Umbilical cord (tissue), 2 donors: ENCODE measurements around the gene PTDSS2. TPM values are rescaled to one million over a fixed set of nuclear protein-coding genes. Genes with fewer than 3 reads are reported as not detected.
"Not testable (repeated sequence)": the region's sequence is repeated elsewhere in the genome, so short reads cannot be mapped to it uniquely, and the experiment has no call there.

Experiments used
- DNase-seq: peaks from one replicate; pipeline ENCODE4 v3.0.0-alpha.2; 2015; ENCODE audit warnings: low spot score
- total RNA-seq: library from RNA; depleted of rRNA; stranded (reverse); fragments of >200 nt; gene quantifications from one replicate; pipeline ENCODE4 v1.2.3, GENCODE V29; 2014; ENCODE audit warnings: low replicate concordance; ENCODE audit not compliant: insufficient read depth

Gene PTDSS2
- total RNA-seq, 1 donor from 2014 or later: 73.4 TPM

DNA sequence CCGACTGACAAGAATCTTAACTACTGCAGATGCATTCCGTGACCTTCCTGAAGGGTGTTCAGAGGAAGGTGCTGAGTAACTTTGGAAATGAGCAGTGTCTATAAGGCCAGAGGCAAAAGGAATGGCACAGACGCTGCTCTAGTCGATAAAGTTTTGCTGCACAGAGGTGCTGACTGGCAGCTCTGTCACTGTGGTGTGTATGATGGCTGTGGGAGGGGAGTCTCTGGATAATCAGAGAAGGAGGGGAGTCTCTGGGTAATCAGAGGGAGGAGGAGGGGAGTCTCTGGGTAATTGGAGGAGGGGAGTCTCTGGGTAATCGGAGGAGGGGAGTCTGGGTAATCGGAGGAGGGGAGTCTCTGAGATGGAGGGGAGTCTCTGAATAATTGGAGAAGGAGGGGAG is 18.4 kb downstream of the PTDSS2 start:
- DNase-seq: no peak

DNA sequence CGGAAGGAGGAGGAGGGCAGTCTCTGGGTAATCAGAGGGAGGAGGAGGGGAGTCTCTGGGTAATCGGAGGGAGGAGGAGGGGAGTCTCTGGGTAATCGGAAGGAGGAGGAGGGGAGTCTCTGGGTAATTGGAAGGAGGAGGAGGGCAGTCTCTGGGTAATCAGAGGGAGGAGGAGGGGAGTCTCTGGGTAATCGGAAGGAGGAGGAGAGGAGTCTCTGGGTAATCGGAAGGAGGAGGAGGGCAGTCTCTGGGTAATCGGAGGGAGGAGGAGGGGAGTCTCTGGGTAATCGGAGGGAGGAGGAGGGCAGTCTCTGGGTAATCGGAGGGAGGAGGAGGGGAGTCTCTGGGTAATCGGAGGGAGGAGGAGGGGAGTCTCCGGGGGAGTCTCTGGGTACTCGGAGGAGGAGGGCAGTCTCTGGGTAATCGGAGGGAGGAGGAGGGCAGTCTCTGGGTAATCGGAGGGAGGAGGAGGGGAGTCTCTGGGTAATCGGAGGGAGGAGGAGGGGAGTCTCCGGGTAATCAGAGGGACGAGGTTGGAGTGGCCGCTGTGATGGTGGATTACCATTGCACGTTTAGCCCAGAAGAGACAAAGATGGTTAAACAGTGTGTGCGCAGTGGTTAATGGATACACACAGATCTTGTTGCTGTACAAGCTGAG is 19.1 kb downstream of the PTDSS2 start:
- not testable (repeated sequence) for DNase-seq

- DNase-seq: peak; percentile 80
Measured at GRCh38 chr11:469684-470560, 19.8 kb downstream of the PTDSS2 start.

GRCh38 chr11:471468-472145 is 21.5 kb downstream of the PTDSS2 start:
- no peak for DNase-seq

DNA sequence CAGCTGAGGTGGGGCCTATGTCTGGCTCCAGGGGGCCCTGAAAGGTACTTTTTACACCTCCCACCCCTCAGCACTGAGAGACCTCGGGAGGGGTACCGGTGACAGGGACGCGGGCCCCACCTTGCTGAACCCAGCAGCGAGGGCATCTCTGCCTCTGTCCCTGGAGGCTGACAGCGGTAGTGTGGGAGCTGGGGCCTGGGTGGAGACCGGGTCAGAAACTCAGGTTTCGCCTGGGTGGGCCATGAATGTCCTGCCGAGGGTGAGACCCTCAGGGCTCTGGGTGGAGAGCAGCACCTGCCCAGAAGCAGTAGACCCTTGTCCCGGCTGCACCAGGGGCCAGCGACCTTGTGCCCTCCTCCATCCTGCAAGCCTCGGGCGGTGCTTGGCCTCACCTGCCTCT is 22.2 kb downstream of the PTDSS2 start:
- no peak for DNase-seq

- no peak for DNase-seq
Measured at GRCh38 chr11:472816-473215, 22.7 kb downstream of the PTDSS2 start.

GRCh38 chr11:473415-473814 is 23.3 kb downstream of the PTDSS2 start:
- DNase-seq: no peak

GRCh38 chr11:473962-474785 is 24.1 kb downstream of the PTDSS2 start:
- DNase-seq: no peak

DNA sequence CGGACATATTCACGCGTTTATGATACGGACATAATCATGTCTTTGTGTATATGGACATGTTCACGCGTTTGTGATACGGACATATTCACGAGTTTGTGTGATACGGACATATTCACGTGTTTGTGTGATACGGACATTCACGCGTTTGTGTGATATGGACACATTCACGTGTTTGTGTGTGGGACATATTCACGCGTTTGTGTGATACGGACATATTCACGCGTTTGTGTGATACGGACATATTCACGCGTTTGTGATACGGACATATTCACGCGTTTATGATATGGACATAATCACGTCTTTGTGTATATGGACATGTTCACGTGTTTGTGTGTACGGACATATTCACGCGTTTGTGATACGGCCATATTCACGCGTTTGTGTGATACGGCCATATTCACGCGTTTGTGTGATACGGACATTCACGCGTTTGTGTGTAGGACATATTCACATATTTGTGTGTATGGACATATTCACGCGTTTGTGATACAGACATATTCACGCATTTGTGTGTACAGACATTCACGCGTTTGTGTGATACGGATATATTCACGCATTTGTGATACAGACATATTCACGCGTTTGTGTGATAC is 24.9 kb downstream of the PTDSS2 start:
- no peak for DNase-seq

- no peak for DNase-seq
Measured at GRCh38 chr11:475941-476340, 25.9 kb downstream of the PTDSS2 start.

DNA sequence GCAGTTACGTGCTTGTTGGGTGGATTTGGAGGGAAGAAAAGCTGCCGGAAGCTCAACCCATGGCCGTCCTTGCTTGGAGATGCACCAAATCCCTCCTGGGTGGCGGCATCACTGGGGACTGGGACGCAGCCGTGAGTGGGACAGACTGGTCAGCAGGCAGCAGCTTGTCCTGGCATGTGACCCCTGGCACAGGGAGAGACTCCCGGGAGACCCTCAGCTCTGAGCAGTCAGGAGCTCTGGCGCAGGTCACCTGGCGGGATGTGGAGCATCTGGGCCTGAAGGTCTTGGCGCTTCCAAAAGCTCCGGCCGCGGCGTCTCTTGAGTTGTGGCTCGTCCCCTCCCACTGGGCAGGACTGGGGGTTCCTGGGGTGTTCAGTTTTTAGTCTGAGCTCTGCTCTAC is 26.3 kb downstream of the PTDSS2 start:
- no peak for DNase-seq

GRCh38 chr11:477052-477715 is 27.1 kb downstream of the PTDSS2 start:
- no peak for DNase-seq

DNA sequence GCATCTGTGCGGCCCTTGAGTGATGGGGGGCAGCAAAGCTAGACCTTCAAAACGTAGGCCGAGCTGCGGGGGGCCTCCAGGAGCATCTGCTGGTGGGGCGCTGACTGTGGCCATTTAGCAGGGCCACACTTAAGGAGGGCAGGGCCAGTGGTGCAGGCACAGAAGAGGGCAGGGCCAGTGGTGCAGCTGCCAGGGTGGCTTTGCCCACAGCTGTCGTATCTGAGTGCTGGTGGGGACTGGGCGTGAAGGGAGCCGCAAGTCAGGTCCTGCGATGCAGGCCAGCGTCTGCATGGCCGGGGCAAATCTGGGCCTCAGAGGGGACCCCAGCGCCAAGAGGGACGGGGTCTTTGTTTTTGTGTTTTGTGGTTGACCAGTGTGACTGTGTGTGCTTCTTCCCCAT is 29.2 kb downstream of the PTDSS2 start:
- DNase-seq: no peak

DNA sequence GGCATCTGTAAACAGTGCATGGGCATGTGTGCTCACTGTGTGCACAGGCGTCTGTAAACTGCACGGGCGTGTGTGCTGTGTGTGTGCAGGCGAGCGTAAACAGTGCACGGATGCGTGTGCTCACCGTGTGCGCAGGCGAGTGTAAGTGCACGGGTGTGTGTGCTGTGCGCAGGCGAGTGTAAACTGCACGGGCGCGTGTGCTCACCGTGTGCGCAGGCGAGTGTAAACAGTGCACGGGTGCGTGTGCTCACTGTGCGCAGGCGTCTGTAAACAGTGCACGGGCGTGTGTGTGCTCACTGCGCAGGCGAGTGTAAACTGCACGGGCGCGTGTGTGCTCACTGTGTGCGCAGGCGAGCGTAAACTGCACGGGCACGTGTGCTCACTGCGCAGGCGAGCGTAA is 34.5 kb downstream of the PTDSS2 start:
- DNase-seq: no peak

DNA sequence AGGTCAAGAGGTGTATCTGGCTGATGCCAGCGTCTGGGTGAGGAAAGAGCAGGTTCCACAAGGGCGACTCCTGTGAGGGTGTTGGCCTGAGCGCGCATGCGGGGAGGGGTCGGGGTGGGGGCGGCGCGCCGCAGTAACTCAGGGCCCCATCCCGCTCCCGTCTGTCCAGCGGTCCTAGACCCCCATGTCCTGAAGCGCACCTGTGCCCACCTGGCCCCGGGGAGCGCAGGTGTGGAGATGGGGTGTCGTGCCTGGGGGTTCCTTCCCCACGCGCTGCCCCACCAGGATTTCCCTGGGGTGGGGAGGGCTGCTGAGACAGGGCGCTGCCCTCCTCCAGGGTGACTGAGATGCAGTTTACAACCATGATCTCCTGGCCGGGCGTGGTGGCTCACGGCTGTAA is 36.1 kb downstream of the PTDSS2 start:
- no peak for DNase-seq

GRCh38 chr11:487571-488021 is 37.5 kb downstream of the PTDSS2 start:
- DNase-seq: no peak

DNA sequence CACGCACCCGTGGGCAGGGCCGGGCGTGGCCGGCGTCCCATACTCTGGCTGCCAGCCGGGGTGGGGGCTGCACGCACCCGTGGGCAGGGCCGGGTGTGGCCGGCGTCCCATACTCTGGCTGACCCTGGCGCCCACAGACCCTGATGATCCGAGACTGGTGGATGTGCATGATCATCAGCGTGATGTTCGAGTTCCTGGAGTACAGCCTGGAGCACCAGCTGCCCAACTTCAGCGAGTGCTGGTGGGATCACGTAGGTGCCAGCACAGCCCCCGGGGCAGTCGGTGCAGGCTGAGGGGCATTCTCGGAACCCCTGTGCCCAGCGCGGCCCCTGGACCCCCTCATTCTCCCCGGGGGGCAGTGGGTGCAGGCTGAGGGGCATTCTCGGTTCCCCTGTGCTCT is 38.0 kb downstream of the PTDSS2 start:
- no peak for DNase-seq

DNA sequence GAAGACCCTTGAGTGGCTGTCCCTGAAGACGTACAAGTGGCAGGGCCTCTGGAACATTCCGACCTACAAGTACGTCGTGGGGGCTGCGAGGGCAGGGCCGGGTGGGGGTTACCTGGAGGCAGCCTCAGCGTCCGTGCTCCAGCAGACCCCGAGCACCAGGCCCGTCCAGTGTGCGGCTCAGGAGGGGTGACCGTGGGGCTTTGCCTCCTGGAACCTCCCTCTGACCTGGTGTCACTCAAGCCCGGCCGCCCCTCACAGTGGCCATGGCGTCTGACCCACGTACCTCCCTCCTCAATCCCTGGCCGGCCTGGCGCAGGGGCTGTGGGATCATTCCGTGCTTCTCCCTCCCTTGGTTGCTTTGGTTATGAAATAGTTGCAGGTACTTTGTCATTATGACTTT is 38.5 kb downstream of the PTDSS2 start:
- DNase-seq: no peak

DNA sequence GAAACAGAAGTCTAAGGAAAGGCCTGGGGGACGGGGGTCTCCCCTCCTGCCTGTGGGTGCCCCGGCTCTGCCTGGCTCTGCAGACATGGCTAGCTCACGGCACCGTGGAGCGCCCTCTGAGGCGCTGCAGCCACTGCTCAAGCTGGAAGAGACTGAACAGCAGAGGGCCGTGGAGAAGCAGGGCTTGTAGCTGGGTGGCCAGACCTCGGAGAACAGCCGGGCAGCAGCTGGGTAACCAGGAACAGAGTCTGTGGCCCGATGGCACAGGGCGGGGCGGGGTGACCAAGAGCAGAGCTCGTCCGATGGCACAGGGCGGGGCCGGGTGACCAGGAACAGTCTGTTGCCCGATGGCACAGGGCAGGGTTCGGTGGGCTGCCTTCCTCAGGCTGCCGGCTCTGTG is 38.9 kb downstream of the PTDSS2 start:
- DNase-seq: no peak

DNA sequence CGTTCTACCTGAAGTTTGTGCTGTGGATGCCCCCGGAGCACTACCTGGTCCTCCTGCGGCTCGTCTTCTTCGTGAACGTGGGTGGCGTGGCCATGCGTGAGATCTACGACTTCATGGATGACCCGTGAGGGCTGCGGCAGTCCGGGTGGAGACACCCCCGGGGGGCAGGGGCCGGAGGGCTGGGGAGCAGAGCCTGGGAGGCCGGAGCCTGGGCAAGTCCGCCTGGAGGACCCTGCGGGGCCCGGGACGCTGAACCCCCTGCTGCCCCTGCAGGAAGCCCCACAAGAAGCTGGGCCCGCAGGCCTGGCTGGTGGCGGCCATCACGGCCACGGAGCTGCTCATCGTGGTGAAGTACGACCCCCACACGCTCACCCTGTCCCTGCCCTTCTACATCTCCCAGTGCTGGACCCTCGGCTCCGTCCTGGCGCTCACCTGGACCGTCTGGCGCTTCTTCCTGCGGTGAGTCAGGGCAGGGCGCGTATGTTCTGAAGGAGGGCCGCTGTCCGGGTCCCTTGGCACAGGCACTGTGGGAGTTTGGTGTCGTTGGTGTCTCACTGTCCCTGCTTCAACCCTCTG is 39.6 kb downstream of the PTDSS2 start:
- no peak for DNase-seq
